Endothelial cell of umbilical vein (primary cell): ENCODE results near the gene GOLT1A. TPM values are rescaled to one million over a fixed set of nuclear protein-coding genes. Genes with fewer than 3 reads are reported as not detected.

Source experiments
- BruUV-seq: library from RNA; stranded (reverse); fragments of 400-500 nt; replicated peaks from 2 replicates; lab custom pipeline; 2021; lab: Mats Ljungman, UMichigan
- CTCF ChIA-PET: fragments of 300-600, 350-600 bp; sonication (Branson Sonifier 250); formaldehyde crosslinking; loops from one replicate; lab custom pipeline; 2021; ENCODE audit warnings: antibody characterized with exemption, inconsistent platforms; lab: Charles Lee
- POLR2A ChIA-PET: fragments of 300-600, 350-600 bp; sonication (Branson Sonifier 250); formaldehyde crosslinking; loops from one replicate; lab custom pipeline; 2021; ENCODE audit warnings: antibody characterized with exemption, inconsistent platforms; lab: Charles Lee
- DNase-seq: peaks from one replicate; pipeline ENCODE4 v3.0.0-alpha.2; 2011; ENCODE audit warnings: low read depth, low spot score
- FAIRE-seq: peaks from 2 replicates; lab custom pipeline; 2011; peaks lifted over from hg19 to GRCh38; lab: Jason Lieb, UNC
- H2AFZ ChIP-seq: 2 replicates; pipeline ENCODE4 v1.6.0; 2012; ENCODE audit warnings: low read depth, low read length, control low read depth, inconsistent platforms
- H3K27ac ChIP-seq: 2 replicates; pipeline ENCODE4 v1.5.1; 2011; ENCODE audit warnings: low read depth, mild to moderate bottlenecking, control low read depth, low read length, moderate library complexity; ENCODE audit not compliant: insufficient read depth
- H3K27me3 ChIP-seq, 2 experiments: 2 replicates each; pipeline versions ENCODE4 v1.6.0 to v1.6.1; 2011; ENCODE audit warnings: low read length in 2 of 2, mixed read lengths in 1 of 2; ENCODE audit not compliant: control insufficient read depth in 2 of 2, insufficient read depth in 2 of 2
- H3K36me3 ChIP-seq, 2 experiments: 2 replicates in 1 of 2; 3 replicates in 1 of 2; pipeline ENCODE4 v1.5.1; 2011; ENCODE audit warnings: low read length in 2 of 2, mild to moderate bottlenecking in 1 of 2, moderate library complexity in 1 of 2; ENCODE audit not compliant: control insufficient read depth in 2 of 2, insufficient read depth in 2 of 2; ENCODE audit errors: extremely low read depth in 1 of 2
- H3K4me1 ChIP-seq: 3 replicates; pipeline ENCODE4 v1.5.1; 2011; ENCODE audit warnings: mild to moderate bottlenecking, low read length; ENCODE audit not compliant: control insufficient read depth, insufficient read depth; ENCODE audit errors: extremely low read depth
- H3K4me2 ChIP-seq: 2 replicates; pipeline ENCODE4 v1.6.1; 2011; ENCODE audit warnings: low read length, control low read depth, mixed read lengths; ENCODE audit not compliant: insufficient read depth
- H3K4me3 ChIP-seq, 3 experiments: fragments of 200-600 bp in 1 of 3; sonication (generic), shearing (Covaris generic) in 1 of 3; replicated peaks in 1 of 3; 2 replicates each; pipeline ENCODE4 v1.5.1; 2011 to 2016; ENCODE audit warnings: control low read depth in 3 of 3, low read length in 3 of 3, mild to moderate bottlenecking in 2 of 3, inconsistent platforms in 1 of 3, low read depth in 1 of 3, moderate library complexity in 1 of 3; ENCODE audit not compliant: insufficient read depth in 1 of 3
- H3K79me2 ChIP-seq: 2 replicates; pipeline ENCODE4 v1.6.0; 2012; ENCODE audit warnings: low read length, inconsistent platforms; ENCODE audit not compliant: control insufficient read depth, insufficient read depth
- H3K9ac ChIP-seq: replicated peaks from 2 replicates; pipeline ENCODE3; 2011; ENCODE audit warnings: low read length, control low read depth; ENCODE audit not compliant: insufficient read depth; ENCODE audit errors: extremely low read depth
- H3K9me1 ChIP-seq: replicated peaks from 3 replicates; pipeline ENCODE4 v1.6.0; 2011; ENCODE audit warnings: mild to moderate bottlenecking, low read length; ENCODE audit not compliant: control insufficient read depth, insufficient read depth; ENCODE audit errors: extremely low read depth
- H3K9me3 ChIP-seq: replicated peaks from 2 replicates; pipeline ENCODE4 v1.5.1; 2012; ENCODE audit warnings: low read length, inconsistent platforms; ENCODE audit not compliant: control insufficient read depth, insufficient read depth
- H4K20me1 ChIP-seq: replicated peaks from 2 replicates; pipeline ENCODE3; 2011; ENCODE audit warnings: mild to moderate bottlenecking, low read length; ENCODE audit not compliant: control insufficient read depth, insufficient read depth; ENCODE audit errors: extremely low read depth
- EZH2 ChIP-seq: IDR thresholded peaks from 2 replicates; pipeline ENCODE4 v1.6.1; 2012; ENCODE audit warnings: borderline replicate concordance, low read depth, mild to moderate bottlenecking, moderate library complexity, low read length, inconsistent platforms; ENCODE audit not compliant: severe bottlenecking
- FOS ChIP-seq: IDR thresholded peaks from 2 replicates; pipeline ENCODE4 v1.6.1; 2011; ENCODE audit warnings: mild to moderate bottlenecking, low read length, moderate library complexity, borderline replicate concordance; ENCODE audit not compliant: insufficient read depth
- GATA2 ChIP-seq: IDR thresholded peaks from 2 replicates; pipeline ENCODE4 v1.7.0; 2011; ENCODE audit warnings: low read depth, mild to moderate bottlenecking, moderate library complexity, mixed read lengths, low read length; ENCODE audit not compliant: insufficient read length, insufficient read depth
- JUN ChIP-seq: IDR thresholded peaks from 2 replicates; pipeline ENCODE4 v1.6.1; 2011; ENCODE audit warnings: borderline replicate concordance, low read depth; ENCODE audit not compliant: insufficient read length, insufficient read depth
- MYC ChIP-seq: IDR thresholded peaks from one replicate; pipeline ENCODE4 v1.6.1; 2011; ENCODE audit warnings: mild to moderate bottlenecking, low read depth, low read length
- POLR2A ChIP-seq: IDR thresholded peaks from 2 replicates; pipeline ENCODE4 v1.6.1; 2012; ENCODE audit warnings: low read depth, mild to moderate bottlenecking, control low read depth, low read length
- POLR2AphosphoS5 ChIP-seq: IDR thresholded peaks from 2 replicates; pipeline ENCODE4 v1.6.1; 2012; ENCODE audit warnings: low read depth, mild to moderate bottlenecking, control low read depth, low read length, moderate library complexity; ENCODE audit not compliant: insufficient read depth
- dilution Hi-C: fragments of 300-500 bp; cut with MboI; formaldehyde crosslinking; loops from one replicate; pipeline ENCODE4 v1.15.0; 2019; ENCODE audit warnings: low sequenced_read_pairs; ENCODE audit not compliant: extremely low pct_ligation_motif_present
- intact Hi-C: fragments of 100-400 bp; cut with micrococcal nuclease; formaldehyde crosslinking; loops from one replicate; pipeline ENCODE4 v1.10.0; 2022
- polyA plus RNA-seq, 4 experiments: library from polyadenylated mRNA; depleted of rRNA in 3 of 4; stranded (reverse) in 3 of 4; unstranded in 1 of 4; fragments of >200 nt; gene quantifications; 2 replicates each; pipeline versions ENCODE4 v1.2.1 to v1.2.3, GENCODE V29; 2011 to 2012; ENCODE audit warnings: missing spikeins in 1 of 4
- total RNA-seq: library from RNA; stranded (reverse); gene quantifications from 2 replicates; pipeline ENCODE4 v1.2.3, GENCODE V29; 2021
- TF ChIP-seq, protein P1 (sequence below), 2 donors: IDR thresholded peaks; 1 replicate in 1 of 2; 2 replicates in 1 of 2; pipeline ENCODE4 v1.5.1; 2011; ENCODE audit warnings: low read length in 2 of 2, mild to moderate bottlenecking in 2 of 2, moderate library complexity in 2 of 2, control low read depth in 1 of 2, inconsistent platforms in 1 of 2, low read depth in 1 of 2; ENCODE audit not compliant: insufficient read depth in 1 of 2; ENCODE audit errors: extremely low read depth in 1 of 2
- TF ChIP-seq, protein P2 (sequence below): IDR thresholded peaks from 2 replicates; pipeline ENCODE4 v1.6.1; 2011; ENCODE audit not compliant: insufficient read depth, insufficient read length

The GOLT1A gene
- total and polyA plus RNA-seq, 2 donors (not counting 3 experiments of a cell fraction or from before 2014, with no cell fraction given) = not detected

DNA sequence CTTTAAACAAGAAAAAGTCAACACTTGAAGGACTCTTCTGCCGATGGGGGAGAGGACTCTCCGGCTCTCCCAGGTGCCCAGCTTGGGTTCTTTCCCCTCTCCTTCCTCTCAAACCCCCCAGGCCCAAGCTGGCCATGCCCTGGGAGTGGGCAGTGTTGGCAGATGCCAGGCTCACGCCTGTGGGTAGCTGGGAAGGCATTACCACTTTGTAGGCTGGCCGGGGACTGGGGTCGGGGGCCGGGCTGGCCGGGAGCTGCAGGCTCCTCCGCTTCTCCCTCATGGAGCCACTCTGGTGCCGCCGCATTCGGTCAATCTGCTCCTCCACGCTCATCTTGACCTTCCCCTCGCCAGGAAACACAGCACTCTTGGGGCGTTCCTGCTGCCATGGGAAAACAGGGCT, 16.4 kb upstream of the GOLT1A start:
- Histone ChIP-seq H3K9ac (no peak overlapping the region), H3K4me2 (no peak overlapping the region), H3K4me3 (no peak overlapping the region), H3K27me3 (no peaks in the 10 kb centered on the region), H3K27ac (no peak overlapping the region), H3K9me1 (no peaks in the 10 kb centered on the region), H3K36me3 (no peaks in the 10 kb centered on the region), H3K9me3 (no peaks in the 10 kb centered on the region), H4K20me1 (no peaks in the 10 kb centered on the region), H3K4me1 (no peaks in the 10 kb centered on the region), H3K79me2 (no peaks in the 10 kb centered on the region), H2AFZ (no peak overlapping the region)
- intact Hi-C loops = no loop called here
- TF ChIP-seq, protein P1, sequence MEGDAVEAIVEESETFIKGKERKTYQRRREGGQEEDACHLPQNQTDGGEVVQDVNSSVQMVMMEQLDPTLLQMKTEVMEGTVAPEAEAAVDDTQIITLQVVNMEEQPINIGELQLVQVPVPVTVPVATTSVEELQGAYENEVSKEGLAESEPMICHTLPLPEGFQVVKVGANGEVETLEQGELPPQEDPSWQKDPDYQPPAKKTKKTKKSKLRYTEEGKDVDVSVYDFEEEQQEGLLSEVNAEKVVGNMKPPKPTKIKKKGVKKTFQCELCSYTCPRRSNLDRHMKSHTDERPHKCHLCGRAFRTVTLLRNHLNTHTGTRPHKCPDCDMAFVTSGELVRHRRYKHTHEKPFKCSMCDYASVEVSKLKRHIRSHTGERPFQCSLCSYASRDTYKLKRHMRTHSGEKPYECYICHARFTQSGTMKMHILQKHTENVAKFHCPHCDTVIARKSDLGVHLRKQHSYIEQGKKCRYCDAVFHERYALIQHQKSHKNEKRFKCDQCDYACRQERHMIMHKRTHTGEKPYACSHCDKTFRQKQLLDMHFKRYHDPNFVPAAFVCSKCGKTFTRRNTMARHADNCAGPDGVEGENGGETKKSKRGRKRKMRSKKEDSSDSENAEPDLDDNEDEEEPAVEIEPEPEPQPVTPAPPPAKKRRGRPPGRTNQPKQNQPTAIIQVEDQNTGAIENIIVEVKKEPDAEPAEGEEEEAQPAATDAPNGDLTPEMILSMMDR (IDR thresholded peaks at IDR 0.05; ENCODE audit: extremely low read depth in 1 of 2, insufficient read depth in 1 of 2, low read depth in 1 of 2, low read length in 2 of 2) = no peak
- TF ChIP-seq FOS (no peak), MYC (no peak), POLR2AphosphoS5 (no peak), JUN (no peak), POLR2A (no peak), GATA2 (no peak), EZH2 (no peak)
- TF ChIP-seq, protein P2, sequence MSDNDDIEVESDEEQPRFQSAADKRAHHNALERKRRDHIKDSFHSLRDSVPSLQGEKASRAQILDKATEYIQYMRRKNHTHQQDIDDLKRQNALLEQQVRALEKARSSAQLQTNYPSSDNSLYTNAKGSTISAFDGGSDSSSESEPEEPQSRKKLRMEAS = no peak
- ChIA-PET POLR2A (no interaction called here), CTCF (interaction anchor here (1.0 to 4.9 kb wide), 6 partner anchors 16 to 168 kb away, joined by 3 to 25 read pairs (median 4); partner anchors contain the start of gene GOLT1A)
- FAIRE-seq (no peak), DNase-seq (no peak)
- BruUV-seq = no TSS peak
- dilution Hi-C loops = no loop called here
